ENCODE results near the gene ANAPC7. TPM values are rescaled to one million over a fixed set of nuclear protein-coding genes. Genes with fewer than 3 reads are reported as not detected.

ANAPC7 gene
- total RNA-seq, 3 donors from 2014 or later: 31.9 to 50.3 (median 32.8) TPM

DNA sequence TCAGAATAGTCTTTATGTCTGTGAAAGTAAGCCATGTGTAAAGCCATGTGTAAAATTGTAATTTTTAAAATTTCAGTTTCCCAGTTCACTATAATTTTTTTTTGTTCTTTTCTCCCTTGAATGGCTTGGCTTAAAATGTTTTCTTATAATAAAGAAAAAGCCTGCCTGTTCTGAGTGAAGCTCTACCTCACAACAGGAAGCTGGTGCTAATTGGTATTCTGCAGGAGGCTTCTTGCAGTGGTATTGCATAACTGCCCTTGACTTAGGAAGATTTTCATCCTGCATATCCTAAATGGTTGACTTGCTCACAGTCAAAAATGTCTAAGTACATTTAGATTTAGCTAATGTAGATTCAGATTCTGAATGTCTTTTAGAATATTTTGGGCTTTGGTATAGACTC, 73.0 kb downstream of the ANAPC7 start:
- Histone ChIP-seq H3K4me1 (ENCODE audit: low read depth) (no peaks in the 10 kb centered on the region), H3K9me3 (no peaks in the 10 kb centered on the region), H3K36me3 (ENCODE audit: low read depth) (peaks cover 24% of the 10 kb centered on the region), H3K4me3 (no peak overlapping the region)
- no peak for ATAC-seq
- intact Hi-C loops (cut with DNase I, micrococcal nuclease): no loop called here
- DNase-seq: no peak
- TF ChIP-seq, protein P1, sequence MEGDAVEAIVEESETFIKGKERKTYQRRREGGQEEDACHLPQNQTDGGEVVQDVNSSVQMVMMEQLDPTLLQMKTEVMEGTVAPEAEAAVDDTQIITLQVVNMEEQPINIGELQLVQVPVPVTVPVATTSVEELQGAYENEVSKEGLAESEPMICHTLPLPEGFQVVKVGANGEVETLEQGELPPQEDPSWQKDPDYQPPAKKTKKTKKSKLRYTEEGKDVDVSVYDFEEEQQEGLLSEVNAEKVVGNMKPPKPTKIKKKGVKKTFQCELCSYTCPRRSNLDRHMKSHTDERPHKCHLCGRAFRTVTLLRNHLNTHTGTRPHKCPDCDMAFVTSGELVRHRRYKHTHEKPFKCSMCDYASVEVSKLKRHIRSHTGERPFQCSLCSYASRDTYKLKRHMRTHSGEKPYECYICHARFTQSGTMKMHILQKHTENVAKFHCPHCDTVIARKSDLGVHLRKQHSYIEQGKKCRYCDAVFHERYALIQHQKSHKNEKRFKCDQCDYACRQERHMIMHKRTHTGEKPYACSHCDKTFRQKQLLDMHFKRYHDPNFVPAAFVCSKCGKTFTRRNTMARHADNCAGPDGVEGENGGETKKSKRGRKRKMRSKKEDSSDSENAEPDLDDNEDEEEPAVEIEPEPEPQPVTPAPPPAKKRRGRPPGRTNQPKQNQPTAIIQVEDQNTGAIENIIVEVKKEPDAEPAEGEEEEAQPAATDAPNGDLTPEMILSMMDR (IDR thresholded peaks at IDR 0.05): no peak

DNA sequence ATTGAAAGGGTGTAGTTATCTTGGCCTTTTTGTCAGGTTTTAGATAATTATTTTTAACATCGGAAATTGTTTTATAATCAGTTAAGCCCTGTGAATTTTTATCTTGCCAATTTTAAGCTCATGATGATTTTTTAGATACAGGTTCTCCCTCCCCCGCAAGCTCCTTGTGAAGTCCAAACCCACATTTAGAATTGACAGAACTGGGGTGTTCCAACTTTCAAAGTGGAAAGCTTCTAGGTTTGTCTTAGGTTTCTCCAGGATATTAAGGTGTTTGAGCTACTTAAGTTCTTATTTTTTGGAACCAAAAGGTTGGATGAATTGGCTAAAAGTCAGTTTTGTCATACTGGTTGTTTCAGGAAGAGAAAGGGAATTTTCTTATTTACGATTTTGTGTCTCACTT, 73.4 kb downstream of the ANAPC7 start:
- Histone ChIP-seq H3K36me3 (ENCODE audit: low read depth) (peaks cover 20% of the 10 kb centered on the region), H3K4me3 (no peak overlapping the region), H3K9me3 (no peaks in the 10 kb centered on the region), H3K4me1 (ENCODE audit: low read depth) (no peaks in the 10 kb centered on the region)
- DNase-seq (no peak), ATAC-seq (no peak)
- intact Hi-C loops (cut with DNase I, micrococcal nuclease): no loop called here
- TF ChIP-seq, protein P1 (IDR thresholded peaks at IDR 0.05): no peak

- TF ChIP-seq, protein P1 (IDR thresholded peaks at IDR 0.05): no peak
- H3K4me1 ChIP-seq (ENCODE audit: low read depth): no peaks in the 10 kb centered on the region
- no peaks in the 10 kb centered on the region for H3K9me3 ChIP-seq
- DNase-seq: no peak
- no peak overlapping the region for H3K4me3 ChIP-seq
- intact Hi-C loops (cut with DNase I, micrococcal nuclease): no loop called here
- H3K36me3 ChIP-seq (ENCODE audit: low read depth): peaks cover 17% of the 10 kb centered on the region
- ATAC-seq: no peak
These were observed 73.8 kb downstream of the ANAPC7 start for GRCh38 chr12:110329710-110330109.

Other genes starting within 250 kb of the ANAPC7 start
- 100 to 1,000 TPM; 242 to 287 (median 259) TPM for gene ATP2A2, start 122.5 kb downstream of the ANAPC7 start, total RNA-seq
- 100 to 1,000 TPM; 174 to 277 (median 265) TPM for gene ARPC3, start 46.6 kb upstream of the ANAPC7 start, total RNA-seq
- gene GPN3, start 64.5 kb upstream of the ANAPC7 start, total RNA-seq: 10 to 100 TPM in 2 of 3 donors, 1 to 10 TPM in 1; 9.0 to 15.8 (median 12.4) TPM
- gene FAM216A, start 65.1 kb upstream of the ANAPC7 start, total RNA-seq: 1 to 10 TPM in 2 of 3 donors, not detected in 1; 1.9 to 4.4 TPM
- gene VPS29, start 98.4 kb upstream of the ANAPC7 start, total RNA-seq: 100 to 1,000 TPM in 2 of 3 donors, 10 to 100 TPM in 1; 99.5 to 127 (median 121) TPM
- 1 to 10 TPM in 1 of 3 donors, under 1 TPM in 2; 0.26 to 1.6 (median 0.53) TPM for gene RAD9B, start 98.6 kb upstream of the ANAPC7 start, total RNA-seq
- gene PPTC7, start 179.6 kb upstream of the ANAPC7 start, total RNA-seq: 10 to 100 TPM; 32.2 to 34.8 (median 32.8) TPM
- gene TCTN1, start 210.4 kb upstream of the ANAPC7 start, total RNA-seq: 10 to 100 TPM in 1 of 3 donors, 1 to 10 TPM in 2; 7.2 to 23.7 (median 8.2) TPM